Measurements from ENCODE around the gene TEKT2.

- TF ChIP-seq EZH2 (IDR thresholded peaks at IDR 0.05; ENCODE audit: borderline replicate concordance, low read depth, low read length, severe bottlenecking) (no peak), CTCF (IDR thresholded peaks at IDR 0.05; ENCODE audit: extremely low read depth in 1 of 2, insufficient read depth in 1 of 2, low read depth in 1 of 2, low read length in 2 of 2) (no peak)
Observed at GRCh38 chr1:36106269-36106668, 22.4 kb downstream of the TEKT2 start.
